Raji (cell line): Measurements from ENCODE around the gene MED12L.

Experiments used
- POLR2A ChIP-seq: IDR thresholded peaks from 2 replicates; pipeline ENCODE4 v1.6.1; 2011; ENCODE audit warnings: low read depth, low read length, control low read depth; ENCODE audit not compliant: insufficient read depth

The MED12L gene

DNA sequence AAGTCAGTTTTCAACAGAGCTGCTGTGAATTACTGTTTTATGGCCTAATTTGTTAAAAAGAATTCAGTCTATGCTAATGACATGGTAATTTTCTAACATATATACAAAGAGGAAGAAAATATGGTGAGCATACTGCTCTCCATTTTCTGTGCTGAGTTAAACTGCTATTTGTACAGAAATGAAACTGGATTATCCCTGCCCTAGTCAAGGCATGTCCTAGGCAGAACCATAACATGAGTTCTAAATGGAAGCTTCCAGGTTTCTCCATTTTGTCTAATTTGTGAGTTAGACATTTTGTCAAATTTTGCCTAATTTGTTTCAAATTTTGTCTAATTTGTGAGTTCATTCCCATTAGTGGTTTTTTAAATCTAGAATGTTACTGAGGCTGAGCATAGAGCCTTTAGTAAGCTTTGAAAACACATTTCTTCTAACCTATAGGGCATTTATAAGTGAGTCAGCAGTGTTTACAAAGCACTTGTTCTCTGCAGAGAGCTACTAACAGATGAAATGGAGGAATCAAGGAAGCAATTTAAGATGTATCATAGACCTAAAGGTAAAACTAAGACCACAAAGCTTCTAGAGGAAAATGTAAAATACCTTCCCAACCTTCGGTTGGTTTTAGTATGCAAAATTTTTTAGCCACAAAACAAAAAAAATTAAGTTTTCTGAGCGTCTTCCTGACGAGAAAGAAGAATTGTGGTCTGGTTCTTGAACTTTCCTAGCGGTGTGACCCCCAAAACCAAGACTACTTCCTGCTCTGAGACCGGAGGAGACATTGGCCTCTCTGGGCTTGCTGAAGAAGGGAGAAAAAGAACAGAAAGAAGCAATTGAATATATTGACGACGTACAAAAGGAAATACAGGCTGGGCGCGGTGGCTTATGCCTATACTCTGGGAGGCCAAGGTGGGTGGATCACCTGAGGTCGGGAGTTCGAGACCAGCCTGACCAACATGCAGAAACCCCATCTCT lies 183.1 kb downstream of the MED12L start:
- no peak for TF ChIP-seq POLR2A

DNA sequence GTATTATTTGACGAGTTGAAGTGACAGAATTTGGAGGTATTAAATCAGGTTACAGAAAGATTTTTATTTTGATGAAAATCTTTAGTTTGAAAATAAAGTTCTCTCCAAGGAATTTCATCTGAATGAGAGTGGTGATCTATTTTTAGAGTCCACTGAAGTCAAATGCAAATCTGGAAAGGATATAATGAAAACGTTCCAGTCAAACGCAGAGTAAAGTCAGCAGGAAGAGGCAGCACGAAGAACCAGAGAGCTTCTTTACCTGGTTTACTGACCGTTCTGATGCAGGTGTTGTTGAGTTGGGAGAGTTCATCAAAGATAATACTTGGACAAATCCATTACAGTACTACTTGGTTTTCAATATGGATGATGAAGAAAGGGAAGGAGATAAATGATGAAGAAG lies 184.2 kb downstream of the MED12L start:
- no peak for TF ChIP-seq POLR2A

DNA sequence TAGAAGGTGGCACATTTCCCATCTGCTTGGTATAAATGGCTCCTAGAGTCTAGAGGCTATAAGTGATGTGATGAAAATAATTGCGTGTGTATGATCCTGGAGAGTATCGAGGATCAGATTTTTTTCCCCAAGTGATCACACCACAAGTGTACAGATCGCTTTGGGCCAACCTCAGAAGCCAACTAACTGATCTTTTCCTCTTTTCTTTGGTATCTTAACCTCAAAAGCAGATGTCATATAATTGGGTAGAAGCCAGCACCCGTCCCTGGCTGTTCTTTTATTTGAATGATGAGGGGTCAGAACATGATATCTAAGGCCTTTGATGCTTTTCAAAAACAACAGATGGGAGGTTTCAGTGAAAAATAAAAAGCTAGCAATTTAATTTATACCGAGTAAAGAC lies 189.6 kb downstream of the MED12L start:
- TF ChIP-seq POLR2A = no peak

DNA sequence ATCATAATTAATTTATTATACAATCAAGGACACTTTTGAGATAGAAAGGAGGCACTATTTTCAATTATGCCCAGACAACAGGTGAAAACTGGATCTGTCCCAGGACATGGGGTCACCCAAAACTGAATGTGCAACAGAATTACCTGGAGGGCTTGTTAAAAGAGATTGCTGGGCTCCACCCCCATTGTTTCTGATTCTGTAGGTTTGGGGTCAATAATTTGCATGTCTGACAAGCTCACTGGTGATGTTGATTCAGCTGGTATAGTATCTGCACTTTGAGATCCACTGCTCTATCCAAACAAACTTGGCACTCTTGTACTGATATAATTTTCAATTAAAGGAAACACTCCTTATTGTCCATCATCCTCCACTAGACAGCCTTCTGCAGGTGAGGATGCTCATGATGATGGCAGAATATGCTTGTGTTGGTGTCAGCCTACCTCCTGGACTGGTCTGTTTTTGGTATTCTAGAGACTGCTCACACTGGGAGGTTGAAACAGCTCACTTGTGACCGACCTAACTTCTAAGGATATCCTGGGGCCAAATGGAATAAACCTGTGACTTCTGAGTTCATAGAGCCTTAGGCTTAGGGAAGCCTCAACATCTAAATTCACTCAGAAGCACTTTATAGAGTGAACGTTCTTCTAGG lies 190.7 kb downstream of the MED12L start:
- TF ChIP-seq POLR2A = no peak

DNA sequence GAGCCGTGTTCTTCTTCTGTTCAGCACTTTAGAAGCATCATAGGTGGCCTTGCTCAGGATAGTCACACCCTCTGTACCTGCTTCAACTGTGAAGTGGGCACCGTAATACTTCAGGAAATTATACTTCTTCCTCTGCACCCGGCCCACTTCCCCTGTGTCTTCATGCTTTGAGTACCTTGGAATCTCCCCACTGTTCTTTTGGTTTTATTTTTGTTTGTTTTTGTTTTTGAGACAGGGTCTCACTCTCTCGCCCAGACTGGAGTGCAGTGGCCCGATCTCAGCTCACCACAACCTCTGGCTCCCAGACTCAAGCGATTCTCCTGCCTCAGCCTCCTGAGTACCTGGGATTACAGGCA lies 191.2 kb downstream of the MED12L start:
- no peak for TF ChIP-seq POLR2A

DNA sequence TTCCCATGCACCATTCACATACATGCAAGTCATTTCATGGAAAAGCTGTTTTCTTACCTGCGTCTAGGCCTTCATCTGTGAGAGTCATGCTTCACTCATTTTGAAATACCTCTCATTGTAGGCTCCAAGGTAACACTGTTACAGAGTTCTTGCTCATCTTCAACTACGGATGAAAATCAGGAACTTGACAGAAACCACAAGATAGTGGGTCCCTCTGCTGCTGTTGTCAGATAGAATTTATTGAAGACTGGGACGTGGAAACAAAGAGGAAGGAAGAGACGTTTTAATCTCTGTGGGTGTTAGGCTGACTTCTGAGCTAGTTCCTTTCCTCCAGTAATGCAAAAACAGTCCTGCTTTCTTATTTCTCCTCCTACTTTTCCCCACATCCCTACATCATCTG lies 192.8 kb downstream of the MED12L start, which contains the start of gene P2RY14:
TSS of gene P2RY14 (minus strand) at position 313 of the 400 bp plus-strand sequence. CDS start 64,226 bp downstream, outside the sequence.
- TF ChIP-seq POLR2A = no peak

DNA sequence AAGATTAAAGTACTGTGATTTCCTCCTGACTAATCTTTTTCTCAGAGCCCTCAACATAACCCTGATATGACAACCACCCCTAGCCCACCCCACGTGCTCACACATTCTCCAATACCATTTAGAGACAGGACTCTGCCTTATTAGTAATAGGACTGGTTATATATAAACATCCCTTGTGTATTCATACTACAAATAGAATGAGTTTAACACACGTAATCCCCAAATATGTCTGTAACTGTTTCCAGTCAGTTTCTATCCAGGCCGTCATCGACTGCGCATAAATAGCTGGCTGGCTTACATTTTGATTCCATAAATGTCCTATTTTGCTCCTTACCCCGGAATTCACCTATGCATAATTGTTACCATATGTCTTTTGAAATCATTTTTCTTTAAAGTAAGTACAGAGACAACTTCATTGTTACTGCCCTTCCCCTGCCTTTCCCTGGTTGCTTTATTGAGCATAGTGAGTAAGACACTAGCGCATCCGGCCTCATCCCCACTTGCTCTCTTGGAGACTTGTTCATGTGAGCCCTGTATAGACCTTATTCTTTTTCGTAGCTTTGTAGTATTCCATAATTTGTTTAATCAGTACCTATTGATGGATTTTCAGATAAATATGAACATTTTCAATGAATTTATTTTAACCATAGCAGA lies 196.3 kb downstream of the MED12L start:
- TF ChIP-seq POLR2A = no peak

DNA sequence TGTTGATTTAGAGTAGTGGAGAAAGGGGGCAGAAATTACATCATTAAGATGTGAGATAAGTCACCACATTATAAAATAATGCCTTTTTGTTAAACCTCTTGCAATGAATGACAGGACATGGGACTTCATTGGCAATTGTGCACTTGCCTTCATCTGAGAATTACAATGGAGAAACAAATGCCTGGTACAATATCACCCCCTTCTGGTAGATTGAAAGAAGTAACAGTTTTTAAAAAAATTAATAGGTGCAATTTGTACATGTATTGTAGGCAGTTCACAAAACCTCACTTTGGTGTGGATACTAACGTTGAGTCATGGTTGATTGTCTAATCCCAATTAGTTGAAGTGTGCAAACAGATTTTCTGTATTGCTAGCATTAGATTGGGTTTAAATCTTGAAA lies 197.5 kb downstream of the MED12L start:
- no peak for TF ChIP-seq POLR2A

DNA sequence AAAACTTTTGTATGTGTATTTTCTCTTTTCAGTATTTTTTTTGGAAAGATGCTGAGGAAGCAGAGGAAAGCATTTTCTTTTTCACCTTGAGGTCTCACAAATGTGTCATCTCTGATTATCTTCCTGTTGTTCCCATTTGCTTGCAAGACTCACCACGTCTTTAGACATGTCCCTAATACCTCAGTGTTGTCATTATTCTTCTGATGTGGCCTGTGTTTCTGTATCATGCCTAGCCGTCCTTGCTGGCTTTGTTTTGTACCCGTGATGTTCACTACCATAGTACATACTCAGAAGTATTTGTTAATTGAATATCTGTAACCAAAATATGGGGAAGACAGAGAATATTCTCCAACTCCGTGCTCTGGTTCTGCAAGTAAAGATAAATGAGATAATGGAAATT lies 197.9 kb downstream of the MED12L start:
- no peak for TF ChIP-seq POLR2A

DNA sequence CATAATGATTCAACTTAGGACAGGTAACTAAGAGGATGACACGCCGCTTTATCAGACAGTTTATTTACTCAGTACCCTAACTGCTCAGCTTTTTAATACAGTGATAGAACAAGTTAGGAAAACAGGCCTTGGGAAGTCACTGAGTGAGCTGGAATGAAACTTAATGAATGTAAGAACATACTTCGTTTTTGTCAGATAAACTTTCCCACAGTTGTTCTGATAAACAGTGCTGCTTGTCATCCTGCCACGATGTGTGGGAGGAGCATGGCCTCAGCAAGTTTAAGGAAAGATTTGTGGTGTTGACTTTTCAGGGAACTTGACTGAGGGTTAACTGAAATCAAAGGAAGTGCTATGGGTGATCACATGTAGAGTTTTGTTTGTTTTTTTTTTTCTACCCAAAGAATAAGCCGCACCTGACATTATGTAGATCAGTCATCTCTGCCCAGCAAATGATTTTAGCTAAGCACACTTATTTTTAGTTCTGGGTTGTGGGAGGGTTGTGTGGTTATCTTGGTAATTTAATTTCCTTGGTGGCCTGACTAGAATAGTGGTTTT lies 198.5 kb downstream of the MED12L start:
- no peak for TF ChIP-seq POLR2A

DNA sequence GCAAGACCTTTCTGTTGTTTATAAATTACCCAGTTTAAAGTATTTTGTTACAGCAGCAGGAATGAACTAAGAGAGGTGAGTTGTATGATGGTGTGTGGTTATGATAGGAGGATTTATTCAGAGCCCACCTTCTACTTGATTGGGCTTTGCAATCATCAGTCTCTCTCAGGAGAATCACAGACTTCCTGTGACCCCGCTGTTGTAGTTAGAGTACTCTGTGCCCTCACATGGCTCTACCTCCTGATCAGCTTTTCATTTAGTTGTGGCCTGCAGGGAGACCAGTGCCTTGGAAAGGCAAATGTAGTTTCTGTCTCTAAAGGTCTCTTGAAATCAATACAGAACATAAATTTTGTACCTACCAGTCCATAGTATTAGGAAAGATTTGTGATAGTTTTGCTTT lies 200.5 kb downstream of the MED12L start:
- TF ChIP-seq POLR2A = no peak

DNA sequence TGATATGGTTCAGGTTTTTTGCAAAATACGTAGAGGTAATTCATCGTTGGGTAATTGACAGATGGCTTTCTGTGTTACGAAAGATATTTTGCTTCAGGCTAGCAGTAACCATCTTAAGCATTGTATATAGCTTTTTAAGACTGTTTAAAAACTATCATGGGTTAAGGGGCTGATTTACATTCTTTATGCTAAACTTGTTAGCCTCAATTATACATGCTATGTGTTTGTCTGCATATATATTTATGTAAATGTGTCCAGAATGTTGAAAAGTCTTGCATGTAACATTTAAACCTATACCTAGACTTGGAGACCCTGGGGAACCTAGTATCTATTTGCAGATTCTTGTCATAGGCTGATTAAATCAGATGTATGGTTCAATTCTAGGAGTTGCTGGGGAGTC lies 204.0 kb downstream of the MED12L start:
- no peak for TF ChIP-seq POLR2A

DNA sequence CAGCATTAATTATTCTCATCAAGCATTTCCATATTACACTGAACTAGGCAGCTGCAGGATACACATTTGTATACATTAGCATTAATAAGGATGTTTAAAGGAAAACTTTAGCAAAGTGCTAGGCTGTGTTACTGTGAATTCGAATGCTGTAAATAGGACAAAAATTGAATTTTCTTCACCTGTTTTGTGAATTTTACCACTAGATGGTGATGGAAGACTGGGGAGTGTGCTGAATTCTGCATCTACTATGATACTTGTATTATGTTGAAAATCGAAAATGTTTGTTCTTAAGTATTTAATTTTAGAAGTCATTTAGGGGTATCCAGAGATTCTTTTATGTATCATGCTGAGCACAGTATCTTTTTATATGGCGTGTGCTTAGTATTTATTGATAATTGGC lies 205.2 kb downstream of the MED12L start:
- TF ChIP-seq POLR2A = no peak

DNA sequence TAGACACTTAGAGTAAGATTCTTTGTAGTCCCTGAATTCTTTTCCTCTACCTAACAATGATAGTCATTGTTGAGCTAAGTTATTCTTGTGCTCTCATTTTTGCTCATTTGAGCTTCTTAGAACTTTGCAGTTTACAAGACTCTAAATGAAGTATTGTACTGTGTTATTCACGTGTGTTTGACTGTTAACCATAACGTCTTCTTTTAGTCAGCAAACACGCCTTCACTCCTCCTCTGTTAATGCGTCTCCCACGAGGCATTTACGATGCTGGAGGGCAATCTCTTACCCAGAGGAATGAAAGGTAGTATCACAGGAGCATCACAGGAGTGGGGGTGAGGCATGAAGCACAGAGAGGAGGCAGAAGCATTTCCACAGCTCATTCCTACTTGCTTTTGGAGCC lies 207.7 kb downstream of the MED12L start:
- no peak for TF ChIP-seq POLR2A

DNA sequence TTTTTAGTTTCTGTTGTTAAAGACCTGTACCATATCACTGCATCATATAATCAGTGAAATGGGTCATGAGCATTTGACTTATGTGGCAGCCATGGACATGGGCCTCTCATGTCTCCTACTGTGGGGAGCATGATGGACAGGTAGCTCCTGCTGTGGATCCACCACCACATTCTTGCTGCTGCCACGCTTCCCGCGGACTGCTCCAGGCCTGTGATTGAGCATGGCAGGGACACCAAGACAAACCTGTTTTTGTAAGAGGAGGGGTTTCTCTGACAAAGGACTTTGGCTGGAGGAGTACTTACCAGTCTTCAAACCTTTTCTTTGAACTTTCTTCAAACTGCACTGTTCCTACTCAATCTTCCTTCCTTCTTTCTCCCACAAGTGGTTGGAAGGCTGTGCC lies 210.8 kb downstream of the MED12L start:
- TF ChIP-seq POLR2A = no peak
